Rectal smooth muscle tissue (tissue), 1 donor: ENCODE measurements around the gene ZNF649.

ENCODE experiments used
- H3K27ac ChIP-seq: one replicate; pipeline ENCODE4 v1.7.0; 2013; ENCODE audit warnings: low read depth, low read length, inconsistent platforms
- H3K27me3 ChIP-seq: one replicate; pipeline ENCODE4 v1.7.0; 2013; ENCODE audit warnings: low read length; ENCODE audit not compliant: control insufficient read depth, insufficient read depth
- H3K36me3 ChIP-seq: one replicate; pipeline ENCODE4 v1.7.0; 2013; ENCODE audit warnings: low read length; ENCODE audit not compliant: control insufficient read depth, insufficient read depth
- H3K4me1 ChIP-seq: one replicate; pipeline ENCODE4 v1.7.0; 2013; ENCODE audit warnings: low read length; ENCODE audit not compliant: control insufficient read depth, insufficient read depth
- H3K4me3 ChIP-seq: one replicate; pipeline ENCODE4 v1.7.0; 2013; ENCODE audit warnings: low read length
- H3K9ac ChIP-seq: one replicate; pipeline ENCODE4 v1.7.0; 2013; ENCODE audit warnings: low read length

The ZNF649 gene

DNA sequence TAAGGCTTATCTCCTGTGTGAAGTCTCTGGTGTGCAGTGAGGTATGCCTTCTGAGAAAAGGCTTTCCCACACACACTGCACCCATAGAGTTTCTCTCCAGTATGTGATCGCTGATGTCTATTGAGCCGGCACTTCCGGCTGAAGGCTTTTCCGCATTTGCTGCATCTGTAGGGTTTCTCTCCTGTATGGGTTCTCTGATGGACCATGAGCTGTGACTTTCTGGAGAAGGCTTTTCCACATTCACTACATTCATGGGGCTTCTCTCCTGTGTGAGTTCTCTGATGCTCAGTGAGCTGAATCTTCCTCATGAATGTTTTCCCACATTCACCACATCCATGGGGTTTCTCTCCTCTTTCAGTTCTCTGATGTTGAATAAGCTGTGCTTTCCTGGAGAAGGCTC lies 31.7 kb downstream of the ZNF649 start:
- Histone ChIP-seq H3K27me3 (no peaks in the 10 kb centered on the region), H3K4me3 (no peak overlapping the region), H3K27ac (no peak overlapping the region), H3K9ac (no peak overlapping the region), H3K4me1 (no peaks in the 10 kb centered on the region), H3K36me3 (peaks cover 35% of the 10 kb centered on the region)

DNA sequence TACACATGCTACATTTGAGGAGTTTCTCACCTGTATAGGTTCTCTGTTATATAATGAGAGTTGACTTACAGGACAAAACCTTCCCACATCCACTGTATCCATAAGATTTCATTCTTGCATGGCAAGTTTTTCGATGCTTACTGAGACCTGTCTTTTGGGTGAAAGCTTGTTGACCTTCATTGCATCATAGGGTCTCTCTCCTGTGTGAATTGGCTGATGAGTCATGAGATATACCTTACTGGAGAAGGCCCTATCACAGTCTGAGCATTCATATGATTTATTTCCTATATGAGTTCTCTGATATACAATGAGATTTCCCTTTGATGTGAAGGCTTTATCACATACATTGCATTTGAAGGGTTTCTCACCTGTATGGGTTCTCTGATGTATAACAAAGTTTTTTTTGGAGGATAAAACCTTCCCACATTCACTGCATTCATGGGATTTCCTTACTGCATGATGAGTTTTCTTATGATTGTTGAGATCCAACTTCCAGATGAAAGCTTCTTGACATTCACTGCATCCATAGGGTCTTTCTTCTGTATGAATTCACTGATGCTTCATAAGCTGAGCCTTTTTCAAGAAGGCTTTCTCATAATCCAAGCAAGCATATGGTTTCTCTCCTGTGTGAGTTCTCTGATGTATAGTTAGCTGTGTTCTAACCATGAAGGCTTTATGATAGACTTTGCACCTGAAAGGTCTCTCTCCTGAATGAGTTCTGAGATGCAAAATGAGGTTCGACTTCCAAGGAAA lies 42.8 kb downstream of the ZNF649 start:
- no peak overlapping the region for H3K9ac ChIP-seq
- no peaks in the 10 kb centered on the region for H3K36me3 ChIP-seq
- no peak overlapping the region for H3K4me3 ChIP-seq
- no peak overlapping the region for H3K27ac ChIP-seq
- H3K4me1 ChIP-seq = no peaks in the 10 kb centered on the region
- no peaks in the 10 kb centered on the region for H3K27me3 ChIP-seq
